ENCODE data around the gene ALDOB. TPM values are rescaled to one million over a fixed set of nuclear protein-coding genes. Genes with fewer than 3 reads are reported as not detected.
A peak's percentile ranks its signal among the peaks of the same experiment; 100 is the strongest.
"Not testable (repeated sequence)": the region's sequence is repeated elsewhere in the genome, so short reads cannot be mapped to it uniquely, and the experiment has no call there.

The ALDOB gene
- total RNA-seq, 1 experiment from 2014 or later, result not detected

GRCh38 chr9:101388507-101388993 lies 47.0 kb downstream of the ALDOB start:
- peaks cover 44% of the 10 kb centered on the region for H3K36me3 Mint-ChIP-seq (ENCODE audit: insufficient read depth, unreplicated experiment)
- peak; percentile 22 for TF ChIP-seq CTCF (IDR thresholded peaks at IDR 0.05; ENCODE audit: unreplicated experiment)
- H3K4me3 Mint-ChIP-seq (ENCODE audit: unreplicated experiment), result no peak overlapping the region
- no peaks in the 10 kb centered on the region for H3K27me3 Mint-ChIP-seq (ENCODE audit: insufficient read depth, unreplicated experiment)
- DNase-seq (ENCODE audit: unreplicated experiment), result no peak
- no TSS peak for BruUV-seq (replicated peaks)
- POLR2A ChIA-PET, result interaction anchor here (1.4 to 2.8 kb wide), 2 partner anchors 10 to 15 kb away, joined by 6 to 34 read pairs; partner anchors contain the start of genes MRPL50 and ZNF189
- peaks cover 18% of the 10 kb centered on the region for H3K4me1 Mint-ChIP-seq (ENCODE audit: insufficient read depth, unreplicated experiment)
- no peak overlapping the region for H3K27ac Mint-ChIP-seq (ENCODE audit: low read depth, unreplicated experiment)
- H3K9me3 Mint-ChIP-seq (ENCODE audit: unreplicated experiment), result peaks cover 16% of the 10 kb centered on the region
- CTCF ChIA-PET, result interaction anchor here (0.6 to 2.8 kb wide), 44 partner anchors 7 to 1709 kb away, joined by 3 to 42 read pairs (median 4); partner anchors contain the start of genes MRPL50 and ZNF189
- intact Hi-C loops (cut with micrococcal nuclease), result loop anchor here (2.0 to 10.0 kb wide), 4 partner anchors 78 to 786 kb away; no protein-coding TSS in a partner anchor

- intact Hi-C loops (cut with micrococcal nuclease), result loop anchor here (1.0 to 10.0 kb wide), 5 partner anchors 72 to 786 kb away; no protein-coding TSS in a partner anchor
- TF ChIP-seq CTCF (IDR thresholded peaks at IDR 0.05; ENCODE audit: unreplicated experiment), result peak; percentile 58
- Mint-ChIP-seq H3K4me1 (ENCODE audit: insufficient read depth, unreplicated experiment) (peaks cover 18% of the 10 kb centered on the region), H3K4me3 (ENCODE audit: unreplicated experiment) (no peak overlapping the region), H3K27me3 (ENCODE audit: insufficient read depth, unreplicated experiment) (no peaks in the 10 kb centered on the region), H3K9me3 (ENCODE audit: unreplicated experiment) (peaks cover 14% of the 10 kb centered on the region), H3K27ac (ENCODE audit: low read depth, unreplicated experiment) (no peak overlapping the region), H3K36me3 (ENCODE audit: insufficient read depth, unreplicated experiment) (peaks cover 44% of the 10 kb centered on the region)
- ChIA-PET POLR2A (interaction anchor here (1.0 to 2.8 kb wide), 3 partner anchors 8 to 15 kb away, joined by 3 to 34 read pairs (median 6); partner anchors contain the start of genes MRPL50 and ZNF189), CTCF (interaction anchor here (0.6 to 2.8 kb wide), 41 partner anchors 8 to 1381 kb away, joined by 3 to 42 read pairs (median 4); partner anchors contain the start of genes MRPL50 and ZNF189)
- peak; percentile 56 for DNase-seq (ENCODE audit: unreplicated experiment)
- no TSS peak for BruUV-seq (replicated peaks)
Observed at GRCh38 chr9:101387871-101388506, 47.6 kb downstream of the ALDOB start.

GRCh38 chr9:101384873-101385536 lies 50.6 kb downstream of the ALDOB start, which contains the start of gene BAAT:
Gene BAAT (minus strand): TSS chr9:101385006. CDS start chr9:101371404, 13,602 bp downstream.
- intact Hi-C loops (cut with micrococcal nuclease), result loop anchor here (5.0 to 10.0 kb wide), 3 partner anchors 268 to 783 kb away; no protein-coding TSS in a partner anchor
- CTCF ChIA-PET; H3K27ac Mint-ChIP-seq (ENCODE audit: low read depth, unreplicated experiment); H3K27me3 Mint-ChIP-seq (ENCODE audit: insufficient read depth, unreplicated experiment); H3K4me3 Mint-ChIP-seq (ENCODE audit: unreplicated experiment); POLR2A ChIA-PET; H3K9me3 Mint-ChIP-seq (ENCODE audit: unreplicated experiment); DNase-seq (ENCODE audit: unreplicated experiment); H3K4me1 Mint-ChIP-seq (ENCODE audit: insufficient read depth, unreplicated experiment); BruUV-seq (replicated peaks): not testable (repeated sequence)
- H3K36me3 Mint-ChIP-seq (ENCODE audit: insufficient read depth, unreplicated experiment), result peaks cover 28% of the 10 kb centered on the region

GRCh38 chr9:101383361-101383760 lies 52.2 kb downstream of the ALDOB start:
- Mint-ChIP-seq H3K27ac (ENCODE audit: low read depth, unreplicated experiment) (no peak overlapping the region), H3K9me3 (ENCODE audit: unreplicated experiment) (no peaks in the 10 kb centered on the region), H3K36me3 (ENCODE audit: insufficient read depth, unreplicated experiment) (peaks cover 13% of the 10 kb centered on the region), H3K4me1 (ENCODE audit: insufficient read depth, unreplicated experiment) (peaks cover 6% of the 10 kb centered on the region), H3K4me3 (ENCODE audit: unreplicated experiment) (no peak overlapping the region), H3K27me3 (ENCODE audit: insufficient read depth, unreplicated experiment) (no peaks in the 10 kb centered on the region)
- BruUV-seq (replicated peaks), result no TSS peak
- ChIA-PET CTCF (interaction anchor here (2.0 to 3.0 kb wide), 2 partner anchors 75 to 782 kb away, joined by 4 to 14 read pairs; no protein-coding TSS in a partner anchor), POLR2A (no interaction called here)
- TF ChIP-seq CTCF (IDR thresholded peaks at IDR 0.05; ENCODE audit: unreplicated experiment), result no peak
- intact Hi-C loops (cut with micrococcal nuclease), result loop anchor here (10.0 kb wide), 1 partner anchor 669 kb away; no protein-coding TSS in a partner anchor
- no peak for DNase-seq (ENCODE audit: unreplicated experiment)

Data from MCF 10A (cell line).